NCI-H774 (cell line): ENCODE measurements around the gene MLANA.
A peak's percentile ranks its signal among the peaks of the same experiment; 100 is the strongest.
"Not testable (repeated sequence)": the region's sequence is repeated elsewhere in the genome, so short reads cannot be mapped to it uniquely, and the experiment has no call there.

ENCODE experiments used
- DNase-seq: peaks from one replicate; lab custom pipeline; 2025; lab: John Stamatoyannopoulos, UW

MLANA gene

GRCh38 chr9:5870020-5870339 lies 20.7 kb upstream of the MLANA start:
- no peak for DNase-seq

GRCh38 chr9:5870691-5871090 lies 20.0 kb upstream of the MLANA start:
- DNase-seq = no peak

- no peak for DNase-seq
Observed at GRCh38 chr9:5871785-5872184, 18.9 kb upstream of the MLANA start.

GRCh38 chr9:5872511-5872910 lies 18.2 kb upstream of the MLANA start:
- DNase-seq = no peak

- no peak for DNase-seq
Observed at GRCh38 chr9:5873439-5873838, 17.2 kb upstream of the MLANA start.

GRCh38 chr9:5874048-5874447 lies 16.6 kb upstream of the MLANA start:
- no peak for DNase-seq

- no peak for DNase-seq
Observed at GRCh38 chr9:5876026-5876425, 14.7 kb upstream of the MLANA start.

- no peak for DNase-seq
Observed at GRCh38 chr9:5876711-5877110, 14.0 kb upstream of the MLANA start.

- DNase-seq = no peak
Observed at GRCh38 chr9:5879419-5880181, 11.1 kb upstream of the MLANA start.

- not testable (repeated sequence) for DNase-seq
Observed at GRCh38 chr9:5882244-5883012, 8.3 kb upstream of the MLANA start.

- DNase-seq = no peak
Observed at GRCh38 chr9:5884191-5884590, 6.5 kb upstream of the MLANA start.

GRCh38 chr9:5886114-5886939 lies 4.4 kb upstream of the MLANA start:
- peak; percentile 85 for DNase-seq

GRCh38 chr9:5892456-5893133 lies 1.9 kb downstream of the MLANA start:
- no peak for DNase-seq

GRCh38 chr9:5893134-5893505 lies 2.4 kb downstream of the MLANA start:
- no peak for DNase-seq

GRCh38 chr9:5893591-5894236 lies 3.0 kb downstream of the MLANA start:
- DNase-seq = peak; percentile 37

- DNase-seq = no peak
Observed at GRCh38 chr9:5894237-5894959, 3.7 kb downstream of the MLANA start.

- DNase-seq = no peak
Observed at GRCh38 chr9:5895782-5896181, 5.1 kb downstream of the MLANA start.

- peak; percentile 85 for DNase-seq
Observed at GRCh38 chr9:5896863-5897262, 6.2 kb downstream of the MLANA start.

GRCh38 chr9:5897851-5898250 lies 7.2 kb downstream of the MLANA start:
- DNase-seq = no peak

- no peak for DNase-seq
Observed at GRCh38 chr9:5899292-5899691, 8.6 kb downstream of the MLANA start.

GRCh38 chr9:5900622-5901021 lies 9.9 kb downstream of the MLANA start:
- DNase-seq = no peak
